Mesendoderm (in vitro differentiated cells): Measurements from ENCODE around the gene OMP.
A peak's percentile ranks its signal among the peaks of the same experiment; 100 is the strongest.

Experiments
- DNase-seq: peaks from one replicate; pipeline ENCODE4 v3.0.0; 2013
- H2AK5ac ChIP-seq: 2 replicates; pipeline ENCODE4 v1.6.1; 2013; ENCODE audit warnings: low read length, inconsistent platforms
- H2BK120ac ChIP-seq: 2 replicates; pipeline ENCODE4 v1.6.1; 2013; ENCODE audit warnings: low read depth, mild to moderate bottlenecking, low read length, moderate library complexity, mixed read lengths
- H2BK15ac ChIP-seq: replicated peaks from 2 replicates; pipeline ENCODE4 v1.6.1; 2013; ENCODE audit warnings: low read depth, mild to moderate bottlenecking, moderate library complexity
- H2BK5ac ChIP-seq: 2 replicates; pipeline ENCODE4 v1.6.1; 2013; ENCODE audit warnings: low read length, inconsistent platforms
- H3K18ac ChIP-seq: 2 replicates; pipeline ENCODE4 v1.6.1; 2013; ENCODE audit warnings: mild to moderate bottlenecking, low read length, mixed read lengths
- H3K23ac ChIP-seq: one replicate; pipeline ENCODE4 v1.6.1; 2013; ENCODE audit warnings: low read length
- H3K27ac ChIP-seq: 2 replicates; pipeline ENCODE4 v1.5.1; 2013; ENCODE audit warnings: low read depth, mild to moderate bottlenecking, inconsistent platforms, low read length, moderate library complexity
- H3K27me3 ChIP-seq: 2 replicates; pipeline ENCODE4 v1.6.1; 2013; ENCODE audit warnings: low read length, control low read depth, mild to moderate bottlenecking, inconsistent platforms; ENCODE audit not compliant: insufficient read depth, poor library complexity
- H3K36me3 ChIP-seq: 2 replicates; pipeline ENCODE4 v1.6.1; 2013; ENCODE audit warnings: low read length, inconsistent platforms; ENCODE audit not compliant: control insufficient read depth, insufficient read depth
- H3K4ac ChIP-seq: one replicate; pipeline ENCODE4 v1.6.1; 2013; ENCODE audit warnings: low read depth, mild to moderate bottlenecking, low read length, moderate library complexity
- H3K4me1 ChIP-seq: 2 replicates; pipeline ENCODE4 v1.6.1; 2013; ENCODE audit warnings: low read depth, low read length, inconsistent platforms; ENCODE audit not compliant: control insufficient read depth
- H3K4me2 ChIP-seq: 2 replicates; pipeline ENCODE4 v1.6.1; 2013; ENCODE audit warnings: low read length
- H3K4me3 ChIP-seq: 2 replicates; pipeline ENCODE4 v1.5.1; 2013; ENCODE audit warnings: mild to moderate bottlenecking, low read length
- H3K56ac ChIP-seq: one replicate; pipeline ENCODE4 v1.6.1; 2013; ENCODE audit warnings: low read length
- H3K79me1 ChIP-seq: 2 replicates; pipeline ENCODE4 v1.6.1; 2013; ENCODE audit warnings: low read length, inconsistent platforms
- H3K79me2 ChIP-seq: 2 replicates; pipeline ENCODE4 v1.6.1; 2013; ENCODE audit warnings: mild to moderate bottlenecking, low read length; ENCODE audit not compliant: control insufficient read depth, insufficient read depth
- H3K9ac ChIP-seq: 2 replicates; pipeline ENCODE4 v1.6.1; 2013; ENCODE audit warnings: low read length, inconsistent platforms
- H4K5ac ChIP-seq: one replicate; pipeline ENCODE4 v1.6.1; 2013; ENCODE audit warnings: low read length
- H4K8ac ChIP-seq: one replicate; pipeline ENCODE4 v1.6.1; 2013; ENCODE audit warnings: low read depth, mild to moderate bottlenecking, control low read depth, low read length, moderate library complexity
- WGBS: extraction: QIAGEN DNeasy Blood & Tissue Kit; methylation state at CpG from one replicate; pipeline ENCODE4 v1.1.7; 2013; ENCODE audit warnings: low lambda C conversion rate, missing lambda C conversion rate; ENCODE audit not compliant: insufficient coverage; ENCODE audit errors: extremely low coverage; 5-methylcytosine and 5-hydroxymethylcytosine counted together

Gene OMP

DNA sequence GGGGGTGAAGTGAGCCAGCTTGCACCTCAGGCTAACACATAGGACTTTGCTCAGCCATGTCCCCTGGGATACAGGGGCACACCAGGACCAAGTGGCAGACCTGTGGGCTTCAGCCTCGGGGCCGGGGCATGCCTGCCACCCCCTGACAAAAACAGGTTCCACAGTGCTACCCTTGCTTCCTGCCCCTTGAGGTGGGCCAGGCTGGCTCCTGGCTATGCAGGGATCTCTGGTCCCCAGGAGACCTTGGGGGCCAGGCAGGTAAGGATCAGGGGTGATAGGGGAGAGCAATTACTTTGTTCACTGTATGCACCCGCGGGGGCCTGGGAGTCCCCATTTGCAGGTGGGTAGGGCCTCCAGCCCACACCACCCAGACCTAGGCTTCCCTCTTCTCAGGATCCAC, 23.1 kb downstream of the OMP start:
- Histone ChIP-seq H3K4ac (no peak overlapping the region), H3K36me3 (no peaks in the 10 kb centered on the region)
- WGBS = no CpG with 5 or more reads among the region's 4 CpGs

DNA sequence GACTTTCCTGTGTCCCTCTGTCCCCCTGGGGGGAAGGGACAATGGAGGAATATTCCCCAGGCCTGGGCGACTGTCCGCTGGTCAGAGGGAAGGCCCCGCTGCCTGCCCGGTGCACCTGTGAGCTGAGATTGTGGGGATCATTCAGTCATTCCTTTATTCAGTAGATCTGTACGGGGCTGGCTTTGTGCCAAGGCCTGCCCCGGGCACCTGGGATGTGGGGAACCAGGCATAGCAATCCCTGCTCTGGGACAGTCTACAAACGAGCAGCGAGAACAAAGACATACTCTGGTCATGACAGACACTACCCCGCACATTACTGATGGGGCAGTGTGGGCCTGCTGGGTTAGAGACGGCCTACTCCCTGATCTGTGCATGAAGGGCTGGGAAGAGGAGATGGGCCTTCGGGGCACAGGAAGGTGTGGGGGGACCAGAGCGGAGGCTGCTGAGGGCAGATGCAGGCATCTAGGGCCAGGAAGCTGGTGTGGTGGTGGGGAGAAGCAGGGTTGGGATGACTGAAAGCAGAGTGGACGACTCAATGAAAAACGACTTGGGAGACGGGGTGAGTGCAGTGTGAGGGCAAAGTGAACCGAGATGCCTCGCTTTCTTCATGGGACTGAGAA, 23.6 kb downstream of the OMP start:
- H3K27ac ChIP-seq = no peak overlapping the region
- no peak overlapping the region for H4K8ac ChIP-seq
- H3K4ac ChIP-seq = no peak overlapping the region
- peaks cover 3% of the 10 kb centered on the region for H3K4me1 ChIP-seq
- H3K36me3 ChIP-seq = no peaks in the 10 kb centered on the region
- DNase-seq = peak; percentile 17
- no peak overlapping the region for H3K18ac ChIP-seq
- H3K79me2 ChIP-seq = no peaks in the 10 kb centered on the region
- WGBS = no CpG with 5 or more reads among the region's 17 CpGs
- H3K4me2 ChIP-seq = no peak overlapping the region
- no peak overlapping the region for H2BK15ac ChIP-seq
- no peak overlapping the region for H3K56ac ChIP-seq
- H2BK5ac ChIP-seq = no peak overlapping the region
- H3K23ac ChIP-seq = no peak overlapping the region
- H4K5ac ChIP-seq = no peak overlapping the region
- H3K79me1 ChIP-seq = no peaks in the 10 kb centered on the region
- no peak overlapping the region for H2AK5ac ChIP-seq
- no peak overlapping the region for H2BK120ac ChIP-seq
- H3K4me3 ChIP-seq = no peak overlapping the region
- H3K27me3 ChIP-seq = no peaks in the 10 kb centered on the region
- no peak overlapping the region for H3K9ac ChIP-seq

More for the DNA sequence above, 23.1 kb downstream of the OMP start:
- Histone ChIP-seq H3K4me1 (peaks cover 3% of the 10 kb centered on the region), H4K5ac (no peak overlapping the region), H3K23ac (no peak overlapping the region), H2BK120ac (no peak overlapping the region), H3K56ac (no peak overlapping the region), H3K18ac (no peak overlapping the region), H3K79me1 (no peaks in the 10 kb centered on the region), H3K4me2 (no peak overlapping the region), H3K79me2 (no peaks in the 10 kb centered on the region), H2AK5ac (no peak overlapping the region), H4K8ac (no peak overlapping the region), H2BK5ac (no peak overlapping the region), H3K27me3 (no peaks in the 10 kb centered on the region), H3K9ac (no peak overlapping the region), H3K4me3 (no peak overlapping the region), H2BK15ac (no peak overlapping the region), H3K27ac (no peak overlapping the region)
- DNase-seq = no peak

DNA sequence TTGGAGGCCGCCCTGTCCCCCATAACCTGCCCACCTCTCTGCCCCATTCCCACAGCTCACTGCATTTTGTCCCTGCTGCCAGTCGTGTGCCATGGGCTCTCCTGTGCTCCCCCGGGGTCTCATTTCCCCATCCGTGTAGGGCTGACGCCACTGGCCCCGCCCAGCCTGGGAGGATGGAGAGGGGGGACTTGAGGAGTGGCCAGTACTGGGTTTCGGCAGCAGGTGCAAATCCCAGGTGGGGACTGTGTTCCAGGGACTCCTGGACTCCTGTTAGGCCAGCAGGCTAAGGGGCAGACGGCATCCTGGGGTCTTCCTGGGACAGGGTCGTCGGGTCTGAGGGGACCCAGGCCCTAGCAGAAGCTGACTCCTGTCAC, 24.2 kb downstream of the OMP start:
- H3K27me3 ChIP-seq = no peaks in the 10 kb centered on the region
- H3K4me1 ChIP-seq = peaks cover 3% of the 10 kb centered on the region
- no peak for DNase-seq
- H3K79me1 ChIP-seq = no peaks in the 10 kb centered on the region
- peak overlapping the region; percentile 89 for H3K4me2 ChIP-seq
- no CpG with 5 or more reads among the region's 10 CpGs for WGBS
- no peaks in the 10 kb centered on the region for H3K79me2 ChIP-seq
- no peak overlapping the region for H2AK5ac ChIP-seq
- no peaks in the 10 kb centered on the region for H3K36me3 ChIP-seq
- H3K56ac ChIP-seq = no peak overlapping the region
- no peak overlapping the region for H3K23ac ChIP-seq
- H3K4ac ChIP-seq = no peak overlapping the region
- H4K8ac ChIP-seq = no peak overlapping the region
- H2BK120ac ChIP-seq = no peak overlapping the region
- H3K18ac ChIP-seq = no peak overlapping the region
- H4K5ac ChIP-seq = no peak overlapping the region
- H2BK15ac ChIP-seq = no peak overlapping the region
- no peak overlapping the region for H2BK5ac ChIP-seq
- H3K27ac ChIP-seq = no peak overlapping the region
- no peak overlapping the region for H3K4me3 ChIP-seq
- no peak overlapping the region for H3K9ac ChIP-seq

DNA sequence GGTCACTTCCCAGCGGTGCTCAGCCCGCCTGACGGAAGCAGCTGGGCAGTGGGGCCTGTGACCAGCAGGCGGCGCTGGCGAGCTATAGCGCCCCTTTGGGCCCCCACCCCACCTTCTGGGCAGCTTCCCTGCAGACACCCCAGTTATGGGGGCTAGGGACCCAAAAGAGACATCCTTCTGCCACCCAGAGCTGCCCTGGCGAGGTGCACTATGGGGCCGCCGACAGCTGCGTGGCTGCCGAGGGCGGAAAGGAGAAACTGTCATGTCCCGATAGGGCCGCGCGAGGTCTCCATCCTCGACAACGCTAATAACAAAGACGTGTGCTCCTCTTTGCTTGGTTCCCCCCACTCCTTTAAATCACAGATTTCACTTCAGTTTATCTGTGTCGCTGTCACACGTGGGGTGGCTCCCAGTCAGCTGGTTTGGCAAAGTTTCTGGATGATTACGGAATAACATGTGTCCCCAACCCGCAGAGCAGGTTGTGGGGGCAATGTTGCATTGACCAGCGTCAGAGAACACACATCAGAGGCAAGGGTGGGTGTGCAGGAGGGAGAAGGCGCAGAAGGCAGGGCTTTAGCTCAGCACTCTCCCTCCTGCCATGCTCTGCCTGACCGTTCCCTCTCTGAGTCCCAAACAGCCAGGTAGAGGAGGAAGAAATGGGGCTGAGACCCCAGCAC, 24.7 kb downstream of the OMP start:
- Histone ChIP-seq H4K8ac (no peak overlapping the region), H3K4me1 (peaks cover 3% of the 10 kb centered on the region), H3K56ac (peak overlapping the region; percentile 74), H3K4me3 (no peak overlapping the region), H3K18ac (no peak overlapping the region), H4K5ac (no peak overlapping the region), H3K4me2 (peak overlapping the region; percentile 89), H2BK120ac (no peak overlapping the region), H3K27ac (no peak overlapping the region), H3K36me3 (no peaks in the 10 kb centered on the region), H2AK5ac (no peak overlapping the region), H3K9ac (peak overlapping the region; percentile 58), H3K79me1 (no peaks in the 10 kb centered on the region), H3K23ac (no peak overlapping the region), H2BK5ac (no peak overlapping the region), H3K79me2 (no peaks in the 10 kb centered on the region), H3K4ac (no peak overlapping the region), H3K27me3 (no peaks in the 10 kb centered on the region), H2BK15ac (no peak overlapping the region)
- WGBS = no CpG with 5 or more reads among the region's 27 CpGs
- peak; percentile 66 for DNase-seq

DNA sequence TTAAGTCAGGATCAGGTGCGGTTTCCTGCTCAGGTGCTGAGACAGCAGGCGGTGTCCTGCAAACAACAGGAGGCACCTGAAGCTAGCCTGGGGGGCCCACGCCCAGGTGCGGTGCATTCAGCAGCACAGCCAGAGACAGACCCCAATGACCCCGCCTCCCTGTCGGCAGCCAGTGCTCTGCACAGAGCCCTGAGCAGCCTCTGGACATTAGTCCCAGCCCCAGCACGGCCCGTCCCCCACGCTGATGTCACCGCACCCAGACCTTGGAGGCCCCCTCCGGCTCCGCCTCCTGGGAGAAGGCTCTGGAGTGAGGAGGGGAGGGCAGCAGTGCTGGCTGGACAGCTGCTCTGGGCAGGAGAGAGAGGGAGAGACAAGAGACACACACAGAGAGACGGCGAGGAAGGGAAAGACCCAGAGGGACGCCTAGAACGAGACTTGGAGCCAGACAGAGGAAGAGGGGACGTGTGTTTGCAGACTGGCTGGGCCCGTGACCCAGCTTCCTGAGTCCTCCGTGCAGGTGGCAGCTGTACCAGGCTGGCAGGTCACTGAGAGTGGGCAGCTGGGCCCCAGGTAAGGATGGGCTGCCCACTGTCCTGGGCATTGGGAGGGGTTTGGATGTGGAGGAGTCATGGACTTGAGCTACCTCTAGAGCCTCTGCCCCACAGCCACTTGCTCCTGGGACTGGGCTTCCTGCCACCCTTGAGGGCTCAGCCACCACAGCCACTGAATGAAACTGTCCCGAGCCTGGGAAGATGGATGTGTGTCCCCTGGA, 25.5 kb downstream of the OMP start, which contains the start of gene MYO7A:
TSS of gene MYO7A (plus strand) at position 327 of the 772 bp plus-strand sequence. CDS start 2,389 bp downstream, outside the sequence.
- Histone ChIP-seq H4K5ac (no peak within 1 kb of the TSS), H2BK15ac (no peak within 1 kb of the TSS), H3K27ac (no peak within 1 kb of the TSS), H2BK5ac (no peak within 1 kb of the TSS), H3K56ac (peak within 1 kb of the TSS; percentile 74), H3K36me3 (no peaks in the 10 kb centered on the region), H4K8ac (no peak within 1 kb of the TSS), H3K79me1 (no peaks in the 10 kb centered on the region), H2AK5ac (no peak within 1 kb of the TSS), H3K9ac (peak within 1 kb of the TSS; percentile 58), H3K4me2 (peak within 1 kb of the TSS; percentile 89), H3K4me3 (no peak within 1 kb of the TSS), H3K79me2 (no peaks in the 10 kb centered on the region), H3K4ac (no peak within 1 kb of the TSS), H3K27me3 (no peaks in the 10 kb centered on the region), H3K23ac (no peak within 1 kb of the TSS), H2BK120ac (no peak within 1 kb of the TSS), H3K18ac (no peak within 1 kb of the TSS), H3K4me1 (peaks cover 3% of the 10 kb centered on the region)
- no CpG with 5 or more reads among the region's 20 CpGs for WGBS
- peak; percentile 57 for DNase-seq
